A673 (cell line): Measurements from ENCODE around the gene HSPG2.

Experiments
- EZH2 ChIP-seq: fragments of 200-600 bp; sonication (generic); IDR thresholded peaks from 2 replicates; pipeline ENCODE4 v1.6.1; 2017; ENCODE audit warnings: borderline replicate concordance, low read depth, mild to moderate bottlenecking, mixed read lengths, antibody characterized with exemption, low read length; ENCODE audit not compliant: poor library complexity, severe bottlenecking
- TF ChIP-seq, protein P1 (sequence below): fragments of 300-800, 200-600 bp; sonication (generic); conservative IDR thresholded peaks from 2 replicates; pipeline ENCODE4 v1.5.1; 2017; ENCODE audit warnings: low read depth, mild to moderate bottlenecking, antibody characterized with exemption, low read length, moderate library complexity, mixed read lengths

GRCh38 chr1:21946836-21947587 lies 9.9 kb upstream of the HSPG2 start:
- TF ChIP-seq, protein P1, sequence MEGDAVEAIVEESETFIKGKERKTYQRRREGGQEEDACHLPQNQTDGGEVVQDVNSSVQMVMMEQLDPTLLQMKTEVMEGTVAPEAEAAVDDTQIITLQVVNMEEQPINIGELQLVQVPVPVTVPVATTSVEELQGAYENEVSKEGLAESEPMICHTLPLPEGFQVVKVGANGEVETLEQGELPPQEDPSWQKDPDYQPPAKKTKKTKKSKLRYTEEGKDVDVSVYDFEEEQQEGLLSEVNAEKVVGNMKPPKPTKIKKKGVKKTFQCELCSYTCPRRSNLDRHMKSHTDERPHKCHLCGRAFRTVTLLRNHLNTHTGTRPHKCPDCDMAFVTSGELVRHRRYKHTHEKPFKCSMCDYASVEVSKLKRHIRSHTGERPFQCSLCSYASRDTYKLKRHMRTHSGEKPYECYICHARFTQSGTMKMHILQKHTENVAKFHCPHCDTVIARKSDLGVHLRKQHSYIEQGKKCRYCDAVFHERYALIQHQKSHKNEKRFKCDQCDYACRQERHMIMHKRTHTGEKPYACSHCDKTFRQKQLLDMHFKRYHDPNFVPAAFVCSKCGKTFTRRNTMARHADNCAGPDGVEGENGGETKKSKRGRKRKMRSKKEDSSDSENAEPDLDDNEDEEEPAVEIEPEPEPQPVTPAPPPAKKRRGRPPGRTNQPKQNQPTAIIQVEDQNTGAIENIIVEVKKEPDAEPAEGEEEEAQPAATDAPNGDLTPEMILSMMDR, result no peak
- no peak for TF ChIP-seq EZH2
